Hepatocyte (in vitro differentiated cells): ENCODE data around the gene CENPL. TPM values are rescaled to one million over a fixed set of nuclear protein-coding genes. Genes with fewer than 3 reads are reported as not detected.
A peak's percentile ranks its signal among the peaks of the same experiment; 100 is the strongest.

Experiments used
- DNase-seq: peaks from one replicate; pipeline ENCODE4 v3.0.0-alpha.2; 2016; ENCODE audit warnings: low spot score
- H2AFZ ChIP-seq: fragments of 200-600 bp; sonication (generic); 2 replicates; pipeline ENCODE4 v1.6.0; 2016; ENCODE audit warnings: antibody characterized with exemption, mild to moderate bottlenecking
- H3K27ac ChIP-seq: fragments of 200-600 bp; sonication (generic); 2 replicates; pipeline ENCODE4 v1.5.1; 2016; ENCODE audit warnings: mild to moderate bottlenecking
- H3K27me3 ChIP-seq: fragments of 200-600 bp; sonication (generic); 2 replicates; pipeline ENCODE4 v1.6.1; 2016
- H3K36me3 ChIP-seq: fragments of 200-600 bp; sonication (generic); replicated peaks from 2 replicates; pipeline ENCODE4 v1.5.1; 2016; ENCODE audit warnings: low read depth; ENCODE audit not compliant: insufficient read depth
- H3K4me1 ChIP-seq: fragments of 200-600 bp; sonication (generic); 2 replicates; pipeline ENCODE4 v1.5.1; 2016; ENCODE audit warnings: mild to moderate bottlenecking, moderate library complexity; ENCODE audit not compliant: insufficient read depth
- H3K4me2 ChIP-seq: fragments of 200-600 bp; sonication (generic); 2 replicates; pipeline ENCODE4 v1.6.0; 2016
- H3K4me3 ChIP-seq: fragments of 200-600 bp; sonication (generic); 2 replicates; pipeline ENCODE4 v1.5.1; 2016; ENCODE audit warnings: mild to moderate bottlenecking
- H3K79me2 ChIP-seq: fragments of 200-600 bp; sonication (generic); 2 replicates; pipeline ENCODE4 v1.6.0; 2017; ENCODE audit warnings: mild to moderate bottlenecking
- H3K9me2 ChIP-seq: fragments of 200-600 bp; sonication (generic); replicated peaks from 2 replicates; pipeline ENCODE4 v1.6.0; 2017; ENCODE audit warnings: mild to moderate bottlenecking; ENCODE audit not compliant: insufficient read depth
- H3K9me3 ChIP-seq: fragments of 200-600 bp; sonication (generic); 2 replicates; pipeline ENCODE4 v1.5.1; 2016; ENCODE audit warnings: low read depth, mild to moderate bottlenecking
- H4K20me1 ChIP-seq: fragments of 200-600 bp; sonication (generic); 2 replicates; pipeline ENCODE4 v1.6.0; 2016; ENCODE audit warnings: mild to moderate bottlenecking; ENCODE audit not compliant: insufficient read depth, poor library complexity, severe bottlenecking
- CTCF ChIP-seq: fragments of 200-600 bp; sonication (generic); IDR thresholded peaks from 2 replicates; pipeline ENCODE4 v1.5.1; 2016; ENCODE audit warnings: antibody characterized with exemption, mild to moderate bottlenecking; ENCODE audit not compliant: poor library complexity
- EZH2 ChIP-seq: fragments of 200-600 bp; sonication (generic); IDR thresholded peaks from 2 replicates; pipeline ENCODE4 v1.6.1; 2016; ENCODE audit warnings: antibody characterized with exemption, mild to moderate bottlenecking, borderline replicate concordance
- EZH2phosphoT487 ChIP-seq: fragments of 200-600 bp; sonication (generic); IDR thresholded peaks from one replicate; pipeline ENCODE4 v1.6.1; 2018; ENCODE audit warnings: antibody characterized with exemption, mild to moderate bottlenecking, low read depth, moderate library complexity; ENCODE audit not compliant: unreplicated experiment, severe bottlenecking
- WGBS: methylation state at CpG from one replicate; pipeline ENCODE4 v1.1.6; 2016; ENCODE audit warnings: low lambda C conversion rate; ENCODE audit errors: missing lambda C conversion rate; 5-methylcytosine and 5-hydroxymethylcytosine counted together
- polyA plus RNA-seq: library from polyadenylated mRNA; unstranded; fragments of >200 nt; fragmentation: Nextera tagmentation; extraction: Ambion mirVana; gene quantifications from 2 replicates; pipeline ENCODE4 v1.2.1, GENCODE V29; 2016
- total RNA-seq: library from RNA; depleted of rRNA; stranded (reverse); fragments of >200 nt; gene quantifications from 2 replicates; pipeline ENCODE4 v1.2.3, GENCODE V29; 2014

The CENPL gene
- total and polyA plus RNA-seq, 2 experiments from 2014 or later, result 4.2 to 6.1 TPM

GRCh38 chr1:173758980-173759379 is 65.7 kb downstream of the CENPL start:
- Histone ChIP-seq H3K4me2 (no peak overlapping the region), H3K27ac (no peak overlapping the region), H2AFZ (no peak overlapping the region), H3K36me3 (no peaks in the 10 kb centered on the region), H3K9me2 (no peaks in the 10 kb centered on the region), H3K27me3 (no peaks in the 10 kb centered on the region), H4K20me1 (no peaks in the 10 kb centered on the region), H3K9me3 (peaks cover 8% of the 10 kb centered on the region), H3K4me3 (no peak overlapping the region), H3K79me2 (no peaks in the 10 kb centered on the region), H3K4me1 (no peaks in the 10 kb centered on the region)
- 90% methylated on average over 5 of the region's 5 CpGs for WGBS
- TF ChIP-seq EZH2phosphoT487, result no peak
- TF ChIP-seq CTCF, result no peak
- TF ChIP-seq EZH2, result no peak
- DNase-seq, result no peak

GRCh38 chr1:173758110-173758509 is 66.6 kb downstream of the CENPL start:
- no peaks in the 10 kb centered on the region for H3K36me3 ChIP-seq
- H2AFZ ChIP-seq, result no peak overlapping the region
- no peak for DNase-seq
- TF ChIP-seq EZH2phosphoT487 (no peak), EZH2 (no peak), CTCF (no peak)
- no peaks in the 10 kb centered on the region for H3K9me2 ChIP-seq
- no peak overlapping the region for H3K4me3 ChIP-seq
- H4K20me1 ChIP-seq, result no peaks in the 10 kb centered on the region
- no peaks in the 10 kb centered on the region for H3K79me2 ChIP-seq
- H3K27me3 ChIP-seq, result no peaks in the 10 kb centered on the region
- WGBS, result 99% methylated on average over 7 of the region's 7 CpGs
- H3K4me1 ChIP-seq, result no peaks in the 10 kb centered on the region
- H3K27ac ChIP-seq, result no peak overlapping the region
- no peaks in the 10 kb centered on the region for H3K9me3 ChIP-seq
- no peak overlapping the region for H3K4me2 ChIP-seq

GRCh38 chr1:173757666-173758065 is 67.0 kb downstream of the CENPL start:
- H2AFZ ChIP-seq, result no peak overlapping the region
- TF ChIP-seq EZH2 (no peak), CTCF (no peak), EZH2phosphoT487 (no peak)
- H3K9me2 ChIP-seq, result no peaks in the 10 kb centered on the region
- no peaks in the 10 kb centered on the region for H3K36me3 ChIP-seq
- H3K9me3 ChIP-seq, result no peaks in the 10 kb centered on the region
- no peaks in the 10 kb centered on the region for H3K27me3 ChIP-seq
- no peak overlapping the region for H3K27ac ChIP-seq
- WGBS, result 98% methylated on average over 4 of the region's 4 CpGs
- H3K4me1 ChIP-seq, result no peaks in the 10 kb centered on the region
- no peaks in the 10 kb centered on the region for H3K79me2 ChIP-seq
- DNase-seq, result no peak
- H3K4me3 ChIP-seq, result no peak overlapping the region
- no peaks in the 10 kb centered on the region for H4K20me1 ChIP-seq
- no peak overlapping the region for H3K4me2 ChIP-seq

- Histone ChIP-seq H3K27me3 (no peaks in the 10 kb centered on the region), H3K4me3 (no peak overlapping the region), H2AFZ (no peak overlapping the region), H3K9me3 (no peaks in the 10 kb centered on the region), H3K4me2 (peak overlapping the region; percentile 8), H3K27ac (no peak overlapping the region), H3K4me1 (no peaks in the 10 kb centered on the region), H4K20me1 (no peaks in the 10 kb centered on the region), H3K36me3 (no peaks in the 10 kb centered on the region), H3K9me2 (no peaks in the 10 kb centered on the region), H3K79me2 (no peaks in the 10 kb centered on the region)
- DNase-seq, result no peak
- TF ChIP-seq EZH2 (no peak), CTCF (no peak), EZH2phosphoT487 (no peak)
Measured at GRCh38 chr1:173753830-173754229, 70.9 kb downstream of the CENPL start.
